ENCODE data around the gene FGD1. TPM values are rescaled to one million over a fixed set of nuclear protein-coding genes. Genes with fewer than 3 reads are reported as not detected.
A peak's percentile ranks its signal among the peaks of the same experiment; 100 is the strongest.

Gene FGD1
- total RNA-seq, 1 experiment from 2014 or later, result 9.9 TPM

GRCh38 chrX:54442790-54443189 is 53.2 kb downstream of the FGD1 start:
- H3F3A ChIP-seq (ENCODE audit: low read length, unreplicated experiment), result no peaks in the 10 kb centered on the region

GRCh38 chrX:54439960-54440871 is 55.8 kb downstream of the FGD1 start, which contains the start of gene TSR2:
TSS of gene TSR2 (plus strand) at chrX:54440404. CDS start at chrX:54440422, 18 bp downstream.
- BruUV-seq (replicated peaks), result TSS peak; percentile 63
- H4K20me1 ChIP-seq (ENCODE audit: low read length), result peaks cover 15% of the 10 kb centered on the region; the same call in 1 of the 2 replicates
- H2AFZ ChIP-seq (ENCODE audit: low read length), result peak within 1 kb of the TSS; percentile 91
- H3K27me3 ChIP-seq (ENCODE audit: low read length), result no peaks in the 10 kb centered on the region
- H3K4me1 ChIP-seq (ENCODE audit: insufficient read depth, low read length), result peaks cover 7% of the 10 kb centered on the region; the same call in 1 of the 2 replicates
- peak within 1 kb of the TSS; percentile 97 for H3K4me3 ChIP-seq (ENCODE audit: low read length)
- DNase-seq (peak; percentile 86), ATAC-seq (peak; percentile 94)
- no peaks in the 10 kb centered on the region for H3K9me2 ChIP-seq (replicated peaks; ENCODE audit: low read length)
- CTCF ChIA-PET, result interaction anchor here (0.6 to 1.0 kb wide), 2 partner anchors 192 to 396 kb away, joined by 3 read pairs; no protein-coding TSS in a partner anchor
- H3K9me3 ChIP-seq (ENCODE audit: low read length), result no peaks in the 10 kb centered on the region
- H3F3A ChIP-seq (ENCODE audit: low read length, unreplicated experiment), result no peaks in the 10 kb centered on the region
- intact Hi-C loops (cut with micrococcal nuclease), result loop anchor here (1.0 to 2.0 kb wide), 2 partner anchors 192 to 397 kb away; no protein-coding TSS in a partner anchor
- H3K36me3 ChIP-seq (ENCODE audit: low read depth, low read length), result peaks cover 11% of the 10 kb centered on the region; the same call in 1 of the 2 replicates
- no peak within 1 kb of the TSS for H3K27ac ChIP-seq (ENCODE audit: low read length)
- peak within 1 kb of the TSS; percentile 90 for H3K9ac ChIP-seq (ENCODE audit: low read length)
- TF ChIP-seq EZH2 (IDR thresholded peaks at IDR 0.05; ENCODE audit: low read length, unreplicated experiment), result no peak
- peak; percentile 39; the same call in 1 of the 2 replicates for TF ChIP-seq CTCF (conservative IDR thresholded peaks at IDR 0.05; ENCODE audit: low read depth, low read length)
- no peak for TF ChIP-seq EZH2phosphoT487 (IDR thresholded peaks at IDR 0.05; ENCODE audit: borderline replicate concordance, low read length)
- POLR2A ChIA-PET (ENCODE audit: unreplicated experiment), result no interaction called here
- peak within 1 kb of the TSS; percentile 90 for H3K4me2 ChIP-seq (ENCODE audit: low read length)
- H3K79me2 ChIP-seq (ENCODE audit: low read length), result peaks cover 34% of the 10 kb centered on the region

More at GRCh38 chrX:54442790-54443189, 53.2 kb downstream of the FGD1 start:
- no peak for DNase-seq
- Histone ChIP-seq H3K4me1 (ENCODE audit: insufficient read depth, low read length) (peaks cover 7% of the 10 kb centered on the region; the same call in 1 of the 2 replicates), H2AFZ (ENCODE audit: low read length) (no peak overlapping the region), H3K4me3 (ENCODE audit: low read length) (no peak overlapping the region), H3K4me2 (ENCODE audit: low read length) (0 out of 2 replicates have a peak overlapping the region, but pooled peaks have one; percentile 86), H3K9me2 (replicated peaks; ENCODE audit: low read length) (no peaks in the 10 kb centered on the region), H3K79me2 (ENCODE audit: low read length) (peaks cover 34% of the 10 kb centered on the region), H4K20me1 (ENCODE audit: low read length) (peaks cover 15% of the 10 kb centered on the region; the same call in 1 of the 2 replicates), H3K36me3 (ENCODE audit: low read depth, low read length) (peaks cover 15% of the 10 kb centered on the region), H3K27me3 (ENCODE audit: low read length) (no peaks in the 10 kb centered on the region), H3K9ac (ENCODE audit: low read length) (no peak overlapping the region), H3K27ac (ENCODE audit: low read length) (no peak overlapping the region), H3K9me3 (ENCODE audit: low read length) (no peaks in the 10 kb centered on the region)
- TF ChIP-seq EZH2 (IDR thresholded peaks at IDR 0.05; ENCODE audit: low read length, unreplicated experiment) (no peak), EZH2phosphoT487 (IDR thresholded peaks at IDR 0.05; ENCODE audit: borderline replicate concordance, low read length) (no peak), CTCF (conservative IDR thresholded peaks at IDR 0.05; ENCODE audit: low read depth, low read length) (no peak)
- intact Hi-C loops (cut with micrococcal nuclease), result no loop called here
- no TSS peak for BruUV-seq (replicated peaks)
- ATAC-seq, result no peak
- CTCF ChIA-PET, result no interaction called here
- POLR2A ChIA-PET (ENCODE audit: unreplicated experiment), result no interaction called here

All from PC-3 (cell line).